Activated CD4-positive, alpha-beta T cell treated with anti-CD3 and anti-CD28 coated beads for 24 hours (primary cell): ENCODE measurements around the gene TNS1.

Experiments used
- DNase-seq, 2 donors: peaks; one replicate each; pipeline ENCODE4 v3.0.0-alpha.2; 2020; ENCODE audit warnings: low read depth in 2 of 2

TNS1 gene

GRCh38 chr2:217873371-217873770 lies 129.4 kb downstream of the TNS1 start:
- no peak for DNase-seq

GRCh38 chr2:217872319-217872718 lies 130.5 kb downstream of the TNS1 start:
- DNase-seq = no peak

- DNase-seq = no peak
Measured at GRCh38 chr2:217870528-217871011, 132.2 kb downstream of the TNS1 start.

GRCh38 chr2:217868911-217869334 lies 133.9 kb downstream of the TNS1 start:
- DNase-seq = no peak

- DNase-seq = no peak
Measured at GRCh38 chr2:217868265-217868892, 134.4 kb downstream of the TNS1 start.

GRCh38 chr2:217866457-217866856 lies 136.3 kb downstream of the TNS1 start:
- DNase-seq = no peak

- DNase-seq = no peak
Measured at GRCh38 chr2:217864963-217865772, 137.6 kb downstream of the TNS1 start.

GRCh38 chr2:217863883-217864282 lies 138.9 kb downstream of the TNS1 start:
- no peak for DNase-seq

GRCh38 chr2:217861334-217861877 lies 141.4 kb downstream of the TNS1 start:
- no peak for DNase-seq

GRCh38 chr2:217859926-217860325 lies 142.9 kb downstream of the TNS1 start:
- DNase-seq = no peak

GRCh38 chr2:217858519-217859491 lies 144.0 kb downstream of the TNS1 start:
- DNase-seq = no peak

- no peak for DNase-seq
Measured at GRCh38 chr2:217857624-217858506, 144.9 kb downstream of the TNS1 start.

GRCh38 chr2:217856871-217857270 lies 145.9 kb downstream of the TNS1 start:
- no peak for DNase-seq

- no peak for DNase-seq
Measured at GRCh38 chr2:217856159-217856558, 146.6 kb downstream of the TNS1 start.

GRCh38 chr2:217854684-217855420 lies 147.9 kb downstream of the TNS1 start:
- DNase-seq = no peak

GRCh38 chr2:217853961-217854360 lies 148.8 kb downstream of the TNS1 start:
- DNase-seq = no peak

GRCh38 chr2:217853301-217853881 lies 149.4 kb downstream of the TNS1 start:
- no peak for DNase-seq

GRCh38 chr2:217852555-217853211 lies 150.1 kb downstream of the TNS1 start:
- no peak for DNase-seq
